K562 (cell line): ENCODE data around the gene EFCAB12. TPM values are rescaled to one million over a fixed set of nuclear protein-coding genes. Genes with fewer than 3 reads are reported as not detected.

Experiments used
- ADNP ChIP-seq: fragments of 200-800 bp; sonication (Bioruptor generic); IDR thresholded peaks from 2 replicates; pipeline ENCODE4 v1.6.1; 2016; ENCODE audit warnings: missing genetic modification characterization, missing compliant biosample characterization
- ARHGAP35 ChIP-seq: fragments of 450-650 bp; IDR thresholded peaks from 2 replicates; pipeline ENCODE4 v1.6.1; 2018; ENCODE audit not compliant: partially characterized antibody
- CCAR2 ChIP-seq: fragments of 200-400 bp; formaldehyde crosslinking; IDR thresholded peaks from 2 replicates; pipeline ENCODE4 v1.6.1; 2017; ENCODE audit warnings: mild to moderate bottlenecking, low read depth, low read length
- CHD7 ChIP-seq: fragments of 200-600 bp; sonication (generic); IDR thresholded peaks from one replicate; pipeline ENCODE4 v1.6.1; 2012; ENCODE audit warnings: mild to moderate bottlenecking, low read depth, low read length, inconsistent platforms
- FOXK2 ChIP-seq, 2 experiments: fragments of 450-650 bp; IDR thresholded peaks in 1 of 2; conservative IDR thresholded peaks in 1 of 2; 2 replicates each; pipeline ENCODE4 v1.6.1; 2016; ENCODE audit warnings: low read depth in 2 of 2, mild to moderate bottlenecking in 1 of 2
- GABPB2 ChIP-seq: fragments of 250-450 bp; sonication (Bioruptor Pico); conservative IDR thresholded peaks from 2 replicates; pipeline ENCODE4 v1.5.1; 2021; ENCODE audit warnings: mild to moderate bottlenecking
- ID3 ChIP-seq, 2 experiments: fragments of 250-450 bp in 1 of 2; fragments of 450-650 bp in 1 of 2; sonication (Bioruptor Pico) in 1 of 2; IDR thresholded peaks; 2 replicates each; pipeline versions ENCODE4 v1.6.1 to v1.8.0; 2016 to 2021; ENCODE audit warnings: mild to moderate bottlenecking in 2 of 2, moderate library complexity in 2 of 2, missing compliant biosample characterization in 1 of 2, missing genetic modification characterization in 1 of 2
- PML ChIP-seq: IDR thresholded peaks from 2 replicates; pipeline ENCODE4 v1.6.1; 2012; ENCODE audit warnings: low read length, inconsistent platforms
- RAD21 ChIP-seq, 2 experiments: fragments of 250-450 bp in 1 of 2; fragments of 450-650 bp in 1 of 2; sonication (Bioruptor Pico) in 1 of 2; formaldehyde crosslinking in 1 of 2; IDR thresholded peaks in 1 of 2; conservative IDR thresholded peaks in 1 of 2; 2 replicates each; pipeline versions ENCODE4 v1.4.0 to v1.8.0; 2020 to 2022; ENCODE audit warnings: mild to moderate bottlenecking in 2 of 2, moderate library complexity in 1 of 2
- RHOXF2B ChIP-seq: fragments of 250-450 bp; sonication (Bioruptor Pico); conservative IDR thresholded peaks from 2 replicates; pipeline ENCODE4 v1.5.1; 2021
- STAG1 ChIP-seq: sonication (generic); formaldehyde crosslinking; IDR thresholded peaks from 2 replicates; pipeline ENCODE4 v1.5.0; 2020; ENCODE audit warnings: missing genetic modification reagents, borderline replicate concordance
- TRIM24 ChIP-seq, 2 experiments: fragments of 450-650 bp; IDR thresholded peaks; 2 replicates each; pipeline ENCODE4 v1.6.1; 2016
- ZBED1 ChIP-seq: IDR thresholded peaks from 2 replicates; pipeline ENCODE4 v1.6.1; 2014
- ZKSCAN1 ChIP-seq: fragments of 150-350 bp; IDR thresholded peaks from 2 replicates; pipeline ENCODE4 v1.6.1; 2016; ENCODE audit warnings: low read depth, low read length
- ZNF165 ChIP-seq: fragments of 250-450 bp; sonication (Bioruptor Pico); IDR thresholded peaks from 2 replicates; pipeline ENCODE4 v1.4.0; 2020; ENCODE audit warnings: borderline replicate concordance
- ZNF24 ChIP-seq: fragments of 450-650 bp; IDR thresholded peaks from 2 replicates; pipeline ENCODE4 v1.6.1; 2016
- ZNF347 ChIP-seq: fragments of 450-650 bp; formaldehyde crosslinking; IDR thresholded peaks from 2 replicates; pipeline ENCODE4 v1.4.0; 2020; ENCODE audit warnings: low read depth, mild to moderate bottlenecking, moderate library complexity
- polyA plus RNA-seq, 8 experiments: library from polyadenylated mRNA; depleted of rRNA in 4 of 8; stranded (reverse) in 5 of 8; unstranded in 3 of 8; fragments of >200 nt; fragmentation: Nextera tagmentation in 2 of 8; fragmentation: Illumina TruSeq in 1 of 8; extraction: Ambion mirVana in 2 of 8; extraction: Trizol in 1 of 8; gene quantifications; 2 replicates each; pipeline versions ENCODE4 v1.2.1 to v1.2.3, GENCODE V29; 2011 to 2014; ENCODE audit warnings: inconsistent platforms in 1 of 8, missing spikeins in 1 of 8
- total RNA-seq, 7 experiments: library from RNA; depleted of rRNA in 6 of 7; stranded (reverse); fragments of >200 nt in 6 of 7; fragmentation: Illumina TruSeq in 2 of 7; extraction: Trizol in 2 of 7; gene quantifications; 2 replicates each; pipeline versions ENCODE4 v1.2.1 to v1.2.3, GENCODE V29; 2011 to 2021; ENCODE audit warnings: low replicate concordance in 1 of 7

Gene EFCAB12
- total and polyA plus RNA-seq, 9 of the 15 experiments (the other 6 are each of a cell fraction or from before 2014, with no cell fraction given) = 0.08 to 0.95 (median 0.56) TPM; not detected in 1

- TF ChIP-seq ARHGAP35 (no peak), ZNF165 (CRISPR knock-in tag) (no peak), RHOXF2B (no peak), GABPB2 (CRISPR knock-in tag) (no peak), CHD7 (no peak), ADNP (no peak), ZNF24 (no peak), ZBED1 (no peak), ID3 (CRISPR knock-in tag; IDR thresholded peaks at IDR 0.05) (no peak), ID3 (tag; IDR thresholded peaks at IDR 0.05) (0 out of 2 replicates have a peak, but pooled peaks have one; percentile 58), PML (peak; percentile 81; the same call in 1 of the 2 replicates), ZKSCAN1 (no peak), CCAR2 (no peak), FOXK2 (conservative IDR thresholded peaks at IDR 0.05 in 1 of 2, IDR thresholded peaks at IDR 0.05 in 1 of 2; ENCODE audit: low read depth in 2 of 2) (peak; percentile 48 to 69), RAD21 (CRISPR knock-in tag; conservative IDR thresholded peaks at IDR 0.05 in 1 of 2, IDR thresholded peaks at IDR 0.05 in 1 of 2) (no peak), ZNF347 (CRISPR knock-in tag) (no peak), STAG1 (CRISPR knock-in tag) (no peak), TRIM24 (IDR thresholded peaks at IDR 0.05) (no peak; a peak in 2 of 4 replicates)
Observed at GRCh38 chr3:129413687-129414506, 14.5 kb downstream of the EFCAB12 start (continued).
